Common myeloid progenitor, CD34-positive (primary cell): ENCODE measurements around the gene B3GALT4.

Experiments
- CTCF ChIA-PET: fragments of 350-600 bp; sonication (Branson Sonifier 250); formaldehyde crosslinking; loops from one replicate; lab custom pipeline; 2021; ENCODE audit warnings: antibody characterized with exemption; lab: Charles Lee
- POLR2A ChIA-PET: fragments of 350-600 bp; sonication (Branson Sonifier 250); formaldehyde crosslinking; loops from one replicate; lab custom pipeline; 2021; ENCODE audit warnings: antibody characterized with exemption; lab: Charles Lee
- DNase-seq, 3 donors: peaks; one replicate each; pipeline versions ENCODE4 v3.0.0 to v3.0.0-alpha.2; 2013
- H3K27ac ChIP-seq, 2 experiments: 1 replicate in 1 of 2; 2 replicates in 1 of 2; pipeline ENCODE4 v1.7.0; 2013; ENCODE audit warnings: inconsistent platforms in 2 of 2, low read length in 2 of 2, mild to moderate bottlenecking in 2 of 2, low read depth in 1 of 2, moderate library complexity in 1 of 2; ENCODE audit not compliant: severe bottlenecking in 2 of 2, insufficient read depth in 1 of 2, poor library complexity in 1 of 2
- H3K27me3 ChIP-seq, 5 experiments: replicated peaks in 2 of 5; 1 replicate in 3 of 5; 2 replicates in 2 of 5; pipeline versions ENCODE4 v1.6.1 to v1.7.0; 2013; ENCODE audit warnings: low read length in 4 of 5, mild to moderate bottlenecking in 2 of 5, moderate library complexity in 2 of 5, inconsistent platforms in 1 of 5; ENCODE audit not compliant: insufficient read depth in 5 of 5, control insufficient read depth in 4 of 5
- H3K36me3 ChIP-seq, 4 experiments: 1 replicate in 2 of 4; 2 replicates in 2 of 4; pipeline versions ENCODE4 v1.6.1 to v1.7.0; 2013; ENCODE audit warnings: low read length in 3 of 4, control low read depth in 1 of 4, mild to moderate bottlenecking in 1 of 4; ENCODE audit not compliant: control insufficient read depth in 4 of 4, insufficient read depth in 4 of 4
- H3K4me1 ChIP-seq, 4 experiments: 1 replicate in 3 of 4; 2 replicates in 1 of 4; pipeline versions ENCODE4 v1.6.1 to v1.7.1; 2013; ENCODE audit warnings: low read length in 3 of 4, mild to moderate bottlenecking in 3 of 4, control low read depth in 1 of 4, inconsistent platforms in 1 of 4, moderate library complexity in 1 of 4; ENCODE audit not compliant: control insufficient read depth in 4 of 4, insufficient read depth in 4 of 4; ENCODE audit errors: control extremely low read depth in 1 of 4
- H3K4me3 ChIP-seq, 7 experiments: 1 replicate in 4 of 7; 2 replicates in 3 of 7; pipeline versions ENCODE4 v1.5.1 to v1.7.0; 2013; ENCODE audit warnings: mild to moderate bottlenecking in 7 of 7, low read length in 6 of 7, moderate library complexity in 6 of 7, inconsistent platforms in 2 of 7, low read depth in 2 of 7, control low read depth in 1 of 7; ENCODE audit not compliant: insufficient read depth in 4 of 7, control insufficient read depth in 1 of 7; ENCODE audit errors: extremely low read depth in 1 of 7
- H3K9me3 ChIP-seq, 5 experiments: 1 replicate in 4 of 5; 2 replicates in 1 of 5; pipeline versions ENCODE4 v1.6.1 to v1.7.1; 2013; ENCODE audit warnings: low read length in 4 of 5, mild to moderate bottlenecking in 2 of 5, inconsistent platforms in 1 of 5, low read depth in 1 of 5, moderate library complexity in 1 of 5; ENCODE audit not compliant: control insufficient read depth in 4 of 5, insufficient read depth in 2 of 5; ENCODE audit errors: control extremely low read depth in 1 of 5
- WGBS: methylation state at CpG from one replicate; pipeline ENCODE4 v1.1.5; 2013; ENCODE audit not compliant: insufficient coverage; 5-methylcytosine and 5-hydroxymethylcytosine counted together

B3GALT4 gene

GRCh38 chr6:33288921-33289783, 12.2 kb downstream of the B3GALT4 start, which contains the start of the genes PFDN6 and WDR46:
Gene PFDN6, plus strand, starts transcription at chr6:33289601. Its CDS starts 256 bp downstream, at chr6:33289857.
Gene WDR46, minus strand, starts transcription at chr6:33289239. Its CDS starts 69 bp downstream, at chr6:33289170.
- H3K9me3 ChIP-seq: no peaks in the 10 kb centered on the region
- ChIA-PET POLR2A (interaction anchor here (1.1 to 2.5 kb wide), 6 partner anchors 8 to 55 kb away, joined by 3 to 17 read pairs (median 6); partner anchors contain the start of genes B3GALT4, RGL2, RPS18 and VPS52), CTCF (interaction anchor here (0.7 to 6.3 kb wide), 13 partner anchors 8 to 129 kb away, joined by 3 to 53 read pairs (median 3); partner anchors contain the start of genes B3GALT4, CUTA, KIFC1 and RGL2)
- peak within 1 kb of the TSS; percentile 71 to 98 (median 84) for H3K4me3 ChIP-seq
- 0% methylated on average over 40 of the region's 43 CpGs for WGBS
- peak; percentile 92 to 97 (median 96) for DNase-seq
- H3K4me1 ChIP-seq: peaks cover 0 to 31% (median 23%) of the 10 kb centered on the region in 4 experiments
- H3K36me3 ChIP-seq: peaks cover 6 to 67% (median 54%) of the 10 kb centered on the region in 4 experiments
- no peaks in the 10 kb centered on the region for H3K27me3 ChIP-seq
- peak within 1 kb of the TSS; percentile 64 to 93 for H3K27ac ChIP-seq

- 0% methylated on average over 7 of the region's 14 CpGs for WGBS
- POLR2A ChIA-PET: interaction anchor here (1.1 to 2.5 kb wide), 5 partner anchors 9 to 54 kb away, joined by 4 to 17 read pairs (median 7); partner anchors contain the start of genes B3GALT4, RGL2, RPS18 and VPS52
- Histone ChIP-seq H3K27me3 (no peaks in the 10 kb centered on the region), H3K4me3 (peak overlapping the region; percentile 57 to 98 (median 84)), H3K4me1 (peaks cover 0 to 31% (median 23%) of the 10 kb centered on the region in 4 experiments), H3K9me3 (no peaks in the 10 kb centered on the region), H3K27ac (peak overlapping the region; percentile 64 to 93), H3K36me3 (peaks cover 6 to 68% (median 51%) of the 10 kb centered on the region in 4 experiments)
- CTCF ChIA-PET: interaction anchor here (0.9 to 6.3 kb wide), 8 partner anchors 9 to 102 kb away, joined by 3 to 53 read pairs (median 4); partner anchors contain the start of genes B3GALT4, KIFC1, RGL2 and RPS18
- DNase-seq: peak in 2 of 3 donors; percentile 48 to 57
Observed at GRCh38 chr6:33289784-33290315, 12.9 kb downstream of the B3GALT4 start.

GRCh38 chr6:33290459-33290858, 13.5 kb downstream of the B3GALT4 start:
- H3K4me3 ChIP-seq: peak overlapping the region in 5 of 7 experiments; percentile 74 to 98 (median 84)
- peak overlapping the region in 1 of 2 experiments; percentile 93 for H3K27ac ChIP-seq
- DNase-seq: no peak
- no peaks in the 10 kb centered on the region for H3K9me3 ChIP-seq
- H3K27me3 ChIP-seq: no peaks in the 10 kb centered on the region
- POLR2A ChIA-PET: interaction anchor here (0.6 to 1.8 kb wide), 2 partner anchors 9 to 1623 kb away, joined by 3 to 5 read pairs; partner anchors contain the start of gene RGL2
- 75% methylated on average over 1 of the region's 7 CpGs for WGBS
- peaks cover 8 to 70% (median 54%) of the 10 kb centered on the region in 4 experiments for H3K36me3 ChIP-seq
- CTCF ChIA-PET: interaction anchor here (1.0 to 6.3 kb wide), 6 partner anchors 8 to 18 kb away, joined by 3 to 53 read pairs (median 6); partner anchors contain the start of genes B3GALT4 and RGL2
- peaks cover 0 to 31% (median 23%) of the 10 kb centered on the region in 4 experiments for H3K4me1 ChIP-seq

GRCh38 chr6:33292996-33293682, 16.2 kb downstream of the B3GALT4 start:
- Histone ChIP-seq H3K27ac (no peak overlapping the region), H3K27me3 (no peaks in the 10 kb centered on the region), H3K36me3 (peaks cover 9 to 68% (median 50%) of the 10 kb centered on the region in 4 experiments), H3K4me3 (no peak overlapping the region), H3K9me3 (no peaks in the 10 kb centered on the region), H3K4me1 (peaks cover 0 to 35% (median 30%) of the 10 kb centered on the region in 4 experiments)
- POLR2A ChIA-PET: no interaction called here
- CTCF ChIA-PET: interaction anchor here (0.6 to 6.3 kb wide), 3 partner anchors 12 to 16 kb away, joined by 3 to 53 read pairs (median 5); partner anchors contain the start of gene B3GALT4
- WGBS: 99% methylated on average over 9 of the region's 16 CpGs
- no peak for DNase-seq

GRCh38 chr6:33294086-33294823, 17.3 kb downstream of the B3GALT4 start:
- Histone ChIP-seq H3K27me3 (no peaks in the 10 kb centered on the region), H3K27ac (no peak overlapping the region), H3K9me3 (no peaks in the 10 kb centered on the region), H3K36me3 (peaks cover 9 to 66% (median 50%) of the 10 kb centered on the region in 4 experiments), H3K4me3 (no peak overlapping the region), H3K4me1 (peaks cover 0 to 32% (median 26%) of the 10 kb centered on the region in 4 experiments)
- CTCF ChIA-PET: interaction anchor here (5.8 kb wide), 1 partner anchor 14 kb away, joined by 96 read pairs; the partner anchor contains the start of gene B3GALT4
- DNase-seq: no peak
- POLR2A ChIA-PET: no interaction called here
- WGBS: 98% methylated on average over 7 of the region's 10 CpGs
